SK-N-SH treated with all-trans-retinoic acid at 6 μM for 48 hours (cell line): ENCODE measurements around the gene ZNF143.

Source experiments
- ATAC-seq: fragments of 200-7000 bp; cut with Tn5 transposase; 3 replicates; pipeline ENCODE4 v1.9.1; 2020; ENCODE audit warnings: mild to moderate bottlenecking, moderate library complexity
- BACH2 ChIP-seq: fragments of 250-450 bp; sonication (Bioruptor Pico); IDR thresholded peaks from 2 replicates; pipeline ENCODE4 v1.9.0; 2021; ENCODE audit warnings: mild to moderate bottlenecking, borderline replicate concordance
- CREB5 ChIP-seq: fragments of 250-450 bp; sonication (Bioruptor Pico); IDR thresholded peaks from 2 replicates; pipeline ENCODE4 v1.5.1; 2020; ENCODE audit warnings: low read depth, mild to moderate bottlenecking, moderate library complexity
- CSDC2 ChIP-seq: fragments of 250-450 bp; sonication (Bioruptor Pico); IDR thresholded peaks from 2 replicates; pipeline ENCODE4 v1.5.0; 2020; ENCODE audit warnings: mild to moderate bottlenecking, moderate library complexity
- ESRRG ChIP-seq: fragments of 250-450 bp; sonication (Bioruptor Pico); IDR thresholded peaks from 2 replicates; pipeline ENCODE4 v1.6.1; 2021; ENCODE audit warnings: mild to moderate bottlenecking
- GLIS3 ChIP-seq: fragments of 250-450 bp; sonication (Bioruptor Pico); IDR thresholded peaks from 2 replicates; pipeline ENCODE4 v1.5.0; 2020; ENCODE audit warnings: mild to moderate bottlenecking, moderate library complexity
- OSR1 ChIP-seq: fragments of 250-450 bp; sonication (Bioruptor Pico); IDR thresholded peaks from 2 replicates; pipeline ENCODE4 v1.8.0; 2022; ENCODE audit warnings: moderate library complexity, mild to moderate bottlenecking, inconsistent platforms
- POU6F1 ChIP-seq: fragments of 250-450 bp; sonication (Bioruptor Pico); IDR thresholded peaks from 2 replicates; pipeline ENCODE4 v1.8.0; 2021; ENCODE audit warnings: low read depth, mild to moderate bottlenecking, moderate library complexity, borderline replicate concordance
- PPARA ChIP-seq: fragments of 250-450 bp; sonication (Bioruptor Pico); IDR thresholded peaks from 2 replicates; pipeline ENCODE4 v1.5.0; 2020; ENCODE audit warnings: mild to moderate bottlenecking, borderline replicate concordance
- RARB ChIP-seq: fragments of 250-450 bp; sonication (Bioruptor Pico); IDR thresholded peaks from 2 replicates; pipeline ENCODE4 v1.8.0; 2021; ENCODE audit warnings: mild to moderate bottlenecking, moderate library complexity
- SNAI2 ChIP-seq: fragments of 250-450 bp; sonication (Bioruptor Pico); IDR thresholded peaks from 2 replicates; pipeline ENCODE4 v1.5.0; 2020; ENCODE audit warnings: mild to moderate bottlenecking, moderate library complexity
- TCF4 ChIP-seq: fragments of 250-450 bp; sonication (Bioruptor Pico); IDR thresholded peaks from 2 replicates; pipeline ENCODE4 v1.8.0; 2021; ENCODE audit warnings: mild to moderate bottlenecking, moderate library complexity, borderline replicate concordance
- TOX ChIP-seq: fragments of 250-450 bp; sonication (Bioruptor Pico); IDR thresholded peaks from 2 replicates; pipeline ENCODE4 v1.8.0; 2021; ENCODE audit warnings: mild to moderate bottlenecking, moderate library complexity, borderline replicate concordance
- ZC3H10 ChIP-seq: fragments of 250-450 bp; sonication (Bioruptor Pico); IDR thresholded peaks from 2 replicates; pipeline ENCODE4 v1.5.1; 2021; ENCODE audit warnings: mild to moderate bottlenecking, moderate library complexity
- ZFP3 ChIP-seq: fragments of 250-450 bp; sonication (Bioruptor Pico); IDR thresholded peaks from 2 replicates; pipeline ENCODE4 v1.5.0; 2020; ENCODE audit warnings: mild to moderate bottlenecking, moderate library complexity
- ZFP30 ChIP-seq: fragments of 450-650 bp; formaldehyde crosslinking; IDR thresholded peaks from 2 replicates; pipeline ENCODE4 v1.5.0; 2022; ENCODE audit warnings: mild to moderate bottlenecking, moderate library complexity
- ZNF565 ChIP-seq: fragments of 450-650 bp; formaldehyde crosslinking; conservative IDR thresholded peaks from 2 replicates; pipeline ENCODE4 v1.5.0; 2020; ENCODE audit warnings: low read depth, mild to moderate bottlenecking, moderate library complexity
- ZNF70 ChIP-seq: fragments of 450-650 bp; formaldehyde crosslinking; IDR thresholded peaks from 2 replicates; pipeline ENCODE4 v1.5.0; 2020; ENCODE audit warnings: mild to moderate bottlenecking, moderate library complexity
- ZNF8 ChIP-seq: fragments of 450-650 bp; formaldehyde crosslinking; IDR thresholded peaks from 2 replicates; pipeline ENCODE4 v1.5.0; 2020; ENCODE audit warnings: mild to moderate bottlenecking, moderate library complexity
- TF ChIP-seq, protein P1 (sequence below): fragments of 250-450 bp; sonication (Bioruptor Pico); IDR thresholded peaks from 2 replicates; pipeline ENCODE4 v1.8.0; 2020; ENCODE audit warnings: mild to moderate bottlenecking, moderate library complexity, borderline replicate concordance
- TF ChIP-seq, protein P2 (sequence below): fragments of 250-450 bp; sonication (Bioruptor Pico); IDR thresholded peaks from 2 replicates; pipeline ENCODE4 v1.5.1; 2021; ENCODE audit warnings: mild to moderate bottlenecking, moderate library complexity
- TF ChIP-seq, protein P3 (sequence below): fragments of 250-450 bp; sonication (Bioruptor Pico); IDR thresholded peaks from 2 replicates; pipeline ENCODE4 v1.5.0; 2020; ENCODE audit warnings: mild to moderate bottlenecking, moderate library complexity

ZNF143 gene

GRCh38 chr11:9462806-9463537, 2.2 kb downstream of the ZNF143 start:
- TF ChIP-seq POU6F1 (CRISPR knock-in tag), result no peak
- no peak for TF ChIP-seq ZNF565 (CRISPR knock-in tag)
- TF ChIP-seq, protein P1, sequence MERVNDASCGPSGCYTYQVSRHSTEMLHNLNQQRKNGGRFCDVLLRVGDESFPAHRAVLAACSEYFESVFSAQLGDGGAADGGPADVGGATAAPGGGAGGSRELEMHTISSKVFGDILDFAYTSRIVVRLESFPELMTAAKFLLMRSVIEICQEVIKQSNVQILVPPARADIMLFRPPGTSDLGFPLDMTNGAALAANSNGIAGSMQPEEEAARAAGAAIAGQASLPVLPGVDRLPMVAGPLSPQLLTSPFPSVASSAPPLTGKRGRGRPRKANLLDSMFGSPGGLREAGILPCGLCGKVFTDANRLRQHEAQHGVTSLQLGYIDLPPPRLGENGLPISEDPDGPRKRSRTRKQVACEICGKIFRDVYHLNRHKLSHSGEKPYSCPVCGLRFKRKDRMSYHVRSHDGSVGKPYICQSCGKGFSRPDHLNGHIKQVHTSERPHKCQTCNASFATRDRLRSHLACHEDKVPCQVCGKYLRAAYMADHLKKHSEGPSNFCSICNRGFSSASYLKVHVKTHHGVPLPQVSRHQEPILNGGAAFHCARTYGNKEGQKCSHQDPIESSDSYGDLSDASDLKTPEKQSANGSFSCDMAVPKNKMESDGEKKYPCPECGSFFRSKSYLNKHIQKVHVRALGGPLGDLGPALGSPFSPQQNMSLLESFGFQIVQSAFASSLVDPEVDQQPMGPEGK, result no peak
- no peak for TF ChIP-seq SNAI2 (CRISPR knock-in tag)
- no peak for TF ChIP-seq RARB (CRISPR knock-in tag)
- TF ChIP-seq, protein P2, sequence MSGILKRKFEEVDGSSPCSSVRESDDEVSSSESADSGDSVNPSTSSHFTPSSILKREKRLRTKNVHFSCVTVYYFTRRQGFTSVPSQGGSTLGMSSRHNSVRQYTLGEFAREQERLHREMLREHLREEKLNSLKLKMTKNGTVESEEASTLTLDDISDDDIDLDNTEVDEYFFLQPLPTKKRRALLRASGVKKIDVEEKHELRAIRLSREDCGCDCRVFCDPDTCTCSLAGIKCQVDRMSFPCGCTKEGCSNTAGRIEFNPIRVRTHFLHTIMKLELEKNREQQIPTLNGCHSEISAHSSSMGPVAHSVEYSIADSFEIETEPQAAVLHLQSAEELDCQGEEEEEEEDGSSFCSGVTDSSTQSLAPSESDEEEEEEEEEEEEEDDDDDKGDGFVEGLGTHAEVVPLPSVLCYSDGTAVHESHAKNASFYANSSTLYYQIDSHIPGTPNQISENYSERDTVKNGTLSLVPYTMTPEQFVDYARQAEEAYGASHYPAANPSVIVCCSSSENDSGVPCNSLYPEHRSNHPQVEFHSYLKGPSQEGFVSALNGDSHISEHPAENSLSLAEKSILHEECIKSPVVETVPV, result no peak
- TF ChIP-seq ZFP30, result no peak
- no peak for TF ChIP-seq CSDC2
- TF ChIP-seq TOX (CRISPR knock-in tag), result no peak
- TF ChIP-seq ZNF8 (CRISPR knock-in tag), result no peak
- TF ChIP-seq OSR1, result no peak
- TF ChIP-seq ZC3H10 (CRISPR knock-in tag), result no peak
- no peak for TF ChIP-seq ESRRG (CRISPR knock-in tag)
- TF ChIP-seq ZNF70, result no peak
- no peak for TF ChIP-seq BACH2 (CRISPR knock-in tag)
- TF ChIP-seq GLIS3 (CRISPR knock-in tag), result no peak
- no peak for TF ChIP-seq ZFP3 (CRISPR knock-in tag)
- no peak for TF ChIP-seq TCF4
- TF ChIP-seq, protein P3, sequence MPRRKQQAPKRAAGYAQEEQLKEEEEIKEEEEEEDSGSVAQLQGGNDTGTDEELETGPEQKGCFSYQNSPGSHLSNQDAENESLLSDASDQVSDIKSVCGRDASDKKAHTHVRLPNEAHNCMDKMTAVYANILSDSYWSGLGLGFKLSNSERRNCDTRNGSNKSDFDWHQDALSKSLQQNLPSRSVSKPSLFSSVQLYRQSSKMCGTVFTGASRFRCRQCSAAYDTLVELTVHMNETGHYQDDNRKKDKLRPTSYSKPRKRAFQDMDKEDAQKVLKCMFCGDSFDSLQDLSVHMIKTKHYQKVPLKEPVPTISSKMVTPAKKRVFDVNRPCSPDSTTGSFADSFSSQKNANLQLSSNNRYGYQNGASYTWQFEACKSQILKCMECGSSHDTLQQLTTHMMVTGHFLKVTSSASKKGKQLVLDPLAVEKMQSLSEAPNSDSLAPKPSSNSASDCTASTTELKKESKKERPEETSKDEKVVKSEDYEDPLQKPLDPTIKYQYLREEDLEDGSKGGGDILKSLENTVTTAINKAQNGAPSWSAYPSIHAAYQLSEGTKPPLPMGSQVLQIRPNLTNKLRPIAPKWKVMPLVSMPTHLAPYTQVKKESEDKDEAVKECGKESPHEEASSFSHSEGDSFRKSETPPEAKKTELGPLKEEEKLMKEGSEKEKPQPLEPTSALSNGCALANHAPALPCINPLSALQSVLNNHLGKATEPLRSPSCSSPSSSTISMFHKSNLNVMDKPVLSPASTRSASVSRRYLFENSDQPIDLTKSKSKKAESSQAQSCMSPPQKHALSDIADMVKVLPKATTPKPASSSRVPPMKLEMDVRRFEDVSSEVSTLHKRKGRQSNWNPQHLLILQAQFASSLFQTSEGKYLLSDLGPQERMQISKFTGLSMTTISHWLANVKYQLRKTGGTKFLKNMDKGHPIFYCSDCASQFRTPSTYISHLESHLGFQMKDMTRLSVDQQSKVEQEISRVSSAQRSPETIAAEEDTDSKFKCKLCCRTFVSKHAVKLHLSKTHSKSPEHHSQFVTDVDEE (CRISPR knock-in tag), result no peak
- TF ChIP-seq PPARA (CRISPR knock-in tag), result no peak
- TF ChIP-seq, all 23 proteins: peak for 0
- no peak for ATAC-seq

DNA sequence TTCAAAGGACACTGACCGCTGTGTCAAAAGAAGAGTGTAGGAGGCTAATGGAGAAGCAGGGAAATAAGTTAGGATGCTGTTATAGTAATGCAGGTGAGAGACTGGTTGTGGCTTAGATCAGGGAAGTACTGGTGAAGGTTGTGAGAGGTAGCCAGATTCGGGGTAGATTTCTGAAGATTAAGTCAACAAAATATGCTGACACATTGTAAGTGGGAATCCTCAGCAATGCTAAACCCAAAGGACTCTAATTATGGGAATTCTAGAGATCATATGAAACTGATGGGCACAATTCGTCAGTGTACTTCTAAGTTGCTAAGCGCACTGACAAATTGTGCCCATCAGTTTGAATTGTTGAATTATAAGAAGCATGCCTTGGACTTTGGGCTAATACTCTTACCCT, 10.0 kb downstream of the ZNF143 start:
- TF ChIP-seq, protein P1, result no peak
- no peak for TF ChIP-seq TCF4
- TF ChIP-seq CREB5 (CRISPR knock-in tag), result no peak
- ATAC-seq, result no peak
